GM18526 (cell line): Measurements from ENCODE around the gene BNIP5.

Experiments
- POLR2A ChIP-seq: IDR thresholded peaks from 3 replicates; pipeline ENCODE4 v1.6.1; 2011; ENCODE audit not compliant: insufficient read length; ENCODE audit errors: extremely low read depth

Gene BNIP5

GRCh38 chr6:36302227-36302976 lies 34.3 kb downstream of the BNIP5 start:
- TF ChIP-seq POLR2A = no peak

GRCh38 chr6:36301781-36302180 lies 34.9 kb downstream of the BNIP5 start:
- TF ChIP-seq POLR2A = no peak

GRCh38 chr6:36301085-36301658 lies 35.5 kb downstream of the BNIP5 start:
- no peak for TF ChIP-seq POLR2A

- TF ChIP-seq POLR2A = no peak
Measured at GRCh38 chr6:36298027-36298426, 38.7 kb downstream of the BNIP5 start.

GRCh38 chr6:36297511-36297910 lies 39.2 kb downstream of the BNIP5 start:
- TF ChIP-seq POLR2A = no peak

GRCh38 chr6:36297051-36297450 lies 39.6 kb downstream of the BNIP5 start:
- TF ChIP-seq POLR2A = no peak

- no peak for TF ChIP-seq POLR2A
Measured at GRCh38 chr6:36296240-36296639, 40.4 kb downstream of the BNIP5 start.

- TF ChIP-seq POLR2A = no peak
Measured at GRCh38 chr6:36292170-36292569, 44.5 kb downstream of the BNIP5 start.

- TF ChIP-seq POLR2A = no peak
Measured at GRCh38 chr6:36290668-36291620, 45.7 kb downstream of the BNIP5 start.

GRCh38 chr6:36289281-36289878 lies 47.3 kb downstream of the BNIP5 start:
- TF ChIP-seq POLR2A = no peak

- no peak for TF ChIP-seq POLR2A
Measured at GRCh38 chr6:36286858-36287257, 49.8 kb downstream of the BNIP5 start.

- no peak for TF ChIP-seq POLR2A
Measured at GRCh38 chr6:36285797-36286196, 50.9 kb downstream of the BNIP5 start.

- no peak for TF ChIP-seq POLR2A
Measured at GRCh38 chr6:36285187-36285671, 51.5 kb downstream of the BNIP5 start.

- no peak for TF ChIP-seq POLR2A
Measured at GRCh38 chr6:36284359-36284758, 52.3 kb downstream of the BNIP5 start.

GRCh38 chr6:36283608-36284007 lies 53.1 kb downstream of the BNIP5 start:
- no peak for TF ChIP-seq POLR2A
